NCI-H748 treated with DMSO at 0.1 percent for 48 hours (cell line): ENCODE measurements around the gene NOTCH2.

Source experiments
- DNase-seq: peaks from one replicate; lab custom pipeline; 2025; lab: John Stamatoyannopoulos, UW

Gene NOTCH2

DNA sequence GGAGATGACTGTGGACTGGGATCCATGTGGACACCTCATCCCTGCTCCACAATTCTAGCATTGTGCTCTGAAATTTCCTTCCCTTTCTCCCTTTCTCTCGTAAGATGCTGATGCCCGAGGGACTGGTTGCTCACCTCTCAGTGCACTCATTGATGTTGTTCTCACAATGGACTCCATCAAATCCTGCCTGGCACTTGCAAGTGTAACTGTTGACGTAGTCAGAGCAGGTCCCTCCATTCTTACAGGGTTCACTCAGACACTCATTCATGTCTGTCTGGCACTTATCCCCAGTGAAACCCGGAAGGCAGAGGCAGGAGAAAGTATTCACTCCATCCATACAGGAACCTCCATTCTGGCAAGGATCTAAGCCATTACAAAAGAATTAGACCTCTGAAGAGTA lies 128.1 kb downstream of the NOTCH2 start:
- no peak for DNase-seq

GRCh38 chr1:119940697-119941096 lies 128.8 kb downstream of the NOTCH2 start:
- no peak for DNase-seq

DNA sequence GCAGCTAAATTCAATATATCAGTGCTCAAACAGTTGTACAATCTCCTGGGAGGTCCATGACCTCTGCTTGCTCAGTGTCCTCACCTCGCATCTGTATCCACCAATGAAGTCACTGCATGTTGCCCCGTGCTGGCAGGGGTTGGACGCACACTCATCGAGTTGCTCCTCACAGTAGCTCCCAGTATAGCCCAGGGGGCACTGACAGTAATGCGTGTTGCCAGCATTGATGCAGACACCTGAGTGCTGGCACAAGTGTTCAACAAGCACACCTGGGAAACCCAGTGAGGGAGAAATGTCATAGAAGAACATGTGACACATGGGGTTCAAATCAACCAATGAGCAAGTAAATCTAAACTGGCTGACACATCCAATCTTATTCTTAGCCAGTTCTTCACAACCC lies 132.3 kb downstream of the NOTCH2 start:
- DNase-seq: no peak

DNA sequence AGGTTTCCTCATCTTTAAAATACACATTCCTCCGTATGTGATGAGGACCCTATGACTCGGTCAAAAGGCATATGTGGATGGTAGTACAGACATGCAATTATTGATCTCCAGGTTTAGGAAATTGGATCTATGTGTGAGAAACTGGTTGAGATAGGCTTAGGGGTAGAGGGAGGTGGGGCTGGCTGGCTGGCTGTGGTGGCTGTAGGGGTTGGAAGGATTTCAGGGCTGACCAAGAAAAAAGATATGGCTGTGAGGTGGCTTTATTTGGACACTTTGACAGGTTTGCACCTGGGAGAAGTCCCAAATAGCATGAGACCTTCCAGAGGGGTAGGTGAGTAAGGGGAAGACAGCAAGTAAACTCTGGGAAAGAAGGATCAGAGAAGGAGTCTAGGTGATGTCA lies 133.5 kb downstream of the NOTCH2 start:
- DNase-seq: no peak

- DNase-seq: no peak
Observed at GRCh38 chr1:119935373-119935772, 134.1 kb downstream of the NOTCH2 start.

DNA sequence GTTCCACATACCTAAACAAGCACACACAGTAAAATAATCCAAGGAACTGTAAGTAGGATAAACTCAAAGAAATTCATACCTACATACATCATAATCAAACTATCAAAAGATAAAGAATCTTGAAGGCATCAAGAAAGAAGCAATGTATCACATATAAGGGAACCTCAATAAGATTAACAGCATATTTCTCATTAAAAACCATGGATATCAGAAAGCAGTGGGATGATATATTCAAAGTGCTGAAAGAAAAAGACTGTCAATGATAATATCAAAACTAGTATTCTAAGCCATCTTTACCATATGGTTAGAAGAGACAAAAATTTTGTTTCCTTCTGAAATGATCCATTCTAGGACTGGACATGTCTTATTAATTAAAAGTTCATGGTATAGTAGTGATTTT lies 136.1 kb downstream of the NOTCH2 start:
- DNase-seq: no peak

- DNase-seq: peak; percentile 11
Observed at GRCh38 chr1:119929643-119930315, 139.7 kb downstream of the NOTCH2 start.

DNA sequence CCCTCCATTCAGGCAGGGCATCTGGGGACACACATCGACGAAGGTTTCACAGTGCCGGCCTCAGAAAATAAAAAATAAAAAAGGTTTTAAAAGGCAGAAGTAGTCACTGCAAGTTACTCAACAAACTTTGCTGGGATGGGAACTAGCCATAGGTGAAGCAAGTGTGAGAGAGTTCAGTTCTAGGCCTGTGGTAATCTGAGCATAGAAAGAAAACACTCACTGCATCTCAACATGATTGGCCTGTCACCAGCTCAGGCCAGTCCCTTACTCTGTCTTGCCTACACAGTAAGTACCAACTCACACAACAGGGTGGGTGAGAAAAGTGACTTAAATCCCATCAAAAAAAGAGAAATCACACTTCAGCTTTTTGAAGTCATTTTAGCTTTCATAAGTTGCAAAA lies 142.9 kb downstream of the NOTCH2 start:
- no peak for DNase-seq

- DNase-seq: no peak
Observed at GRCh38 chr1:119924948-119925898, 144.2 kb downstream of the NOTCH2 start.

GRCh38 chr1:119920104-119920968 lies 149.1 kb downstream of the NOTCH2 start:
- no peak for DNase-seq

GRCh38 chr1:119919241-119919640 lies 150.2 kb downstream of the NOTCH2 start:
- no peak for DNase-seq

DNA sequence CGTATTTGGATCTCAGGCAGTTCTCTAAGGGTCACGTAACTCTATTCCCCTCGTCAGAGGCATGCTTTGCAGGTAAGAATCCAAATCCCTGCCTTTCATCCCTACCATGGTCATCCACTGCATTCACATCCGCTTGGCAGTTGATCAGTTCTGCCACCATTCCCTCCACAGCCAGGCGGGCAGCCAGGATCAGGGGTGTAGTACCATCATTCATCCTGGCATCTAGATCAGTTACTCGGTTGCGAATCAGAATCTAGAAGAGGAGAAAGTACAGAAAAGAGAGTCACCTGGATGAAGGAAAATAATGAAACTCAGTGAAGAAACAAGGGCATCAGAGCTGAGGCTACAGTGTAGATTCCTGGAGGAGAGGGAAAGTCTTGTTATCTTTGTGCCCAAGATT lies 151.2 kb downstream of the NOTCH2 start:
- DNase-seq: no peak

DNA sequence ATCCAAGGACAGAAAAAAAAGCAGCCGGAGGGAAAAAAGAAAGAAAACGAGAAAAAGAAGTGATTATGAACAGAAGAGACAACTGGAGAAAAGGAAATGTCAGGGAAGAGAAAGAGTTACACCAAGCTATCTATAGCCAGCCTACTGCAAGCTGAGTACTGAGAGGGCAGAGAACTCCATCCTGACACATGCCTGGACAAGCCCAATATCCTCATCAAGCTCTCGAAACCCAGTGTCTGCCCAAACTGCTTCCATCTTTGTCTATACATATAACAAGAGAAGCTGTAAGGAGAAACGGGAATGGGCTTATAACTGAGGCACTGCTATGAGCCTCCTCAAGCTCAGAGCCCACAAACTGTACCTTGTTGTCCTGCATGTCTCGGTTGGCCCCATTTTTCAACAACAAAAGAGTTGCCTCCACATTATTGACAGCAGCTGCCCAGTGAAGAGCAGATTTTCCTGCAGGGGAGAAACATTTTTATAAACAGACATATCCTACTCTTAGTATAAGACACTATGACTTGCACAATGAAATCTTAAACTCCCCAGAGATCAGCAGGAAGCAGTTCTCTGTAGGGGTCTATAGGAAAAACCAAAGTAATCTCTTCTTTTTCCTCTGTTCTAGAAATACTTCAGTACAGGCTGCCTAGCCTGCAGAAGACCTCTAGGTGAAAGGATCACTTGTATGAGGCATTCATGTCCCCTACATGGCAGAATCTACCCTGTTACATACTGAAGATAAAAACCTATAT lies 152.0 kb downstream of the NOTCH2 start:
- DNase-seq: no peak

GRCh38 chr1:119915517-119915916 lies 153.9 kb downstream of the NOTCH2 start:
- no peak for DNase-seq

DNA sequence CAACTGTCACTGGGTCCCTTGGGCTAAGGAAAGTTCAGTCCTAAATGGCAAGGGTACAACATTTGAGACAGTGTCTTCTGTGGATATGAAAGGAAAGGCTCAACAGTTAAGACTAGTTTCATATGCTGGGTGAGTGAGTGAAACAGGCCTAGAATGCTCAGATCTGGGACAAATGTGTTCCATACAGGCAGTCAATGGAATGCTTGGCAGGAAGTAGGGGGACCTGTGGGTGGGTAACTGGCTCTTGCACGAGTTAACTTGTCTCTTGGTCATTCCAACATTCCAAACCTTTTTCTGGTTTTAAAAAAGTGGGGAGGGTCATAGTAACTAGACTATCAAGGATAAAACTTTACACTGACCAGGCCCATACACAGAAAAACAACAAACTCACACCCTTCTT lies 155.4 kb downstream of the NOTCH2 start:
- no peak for DNase-seq

DNA sequence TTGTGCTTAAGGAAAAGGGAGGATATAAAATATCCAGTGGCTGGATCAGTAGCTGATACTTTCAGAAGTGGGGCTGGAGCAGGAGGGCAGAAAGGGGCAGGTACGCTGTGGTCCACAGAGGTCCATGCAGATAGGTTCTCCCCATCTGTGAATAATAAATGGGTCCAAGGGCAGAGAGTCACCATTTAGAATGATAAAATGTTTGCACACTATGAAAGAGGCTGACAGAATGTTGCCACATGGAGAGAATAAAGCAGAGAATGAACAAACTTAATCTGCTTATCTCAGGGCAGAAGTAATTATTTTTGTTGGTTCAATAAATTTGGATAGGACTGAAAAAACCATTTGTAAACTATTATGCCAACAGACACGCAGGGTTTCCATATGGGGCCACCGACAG lies 156.5 kb downstream of the NOTCH2 start:
- DNase-seq: no peak

- DNase-seq: no peak
Observed at GRCh38 chr1:119911775-119912174, 157.7 kb downstream of the NOTCH2 start.

GRCh38 chr1:119910618-119911017 lies 158.8 kb downstream of the NOTCH2 start:
- DNase-seq: no peak

- DNase-seq: no peak
Observed at GRCh38 chr1:119909890-119910596, 159.4 kb downstream of the NOTCH2 start.

DNA sequence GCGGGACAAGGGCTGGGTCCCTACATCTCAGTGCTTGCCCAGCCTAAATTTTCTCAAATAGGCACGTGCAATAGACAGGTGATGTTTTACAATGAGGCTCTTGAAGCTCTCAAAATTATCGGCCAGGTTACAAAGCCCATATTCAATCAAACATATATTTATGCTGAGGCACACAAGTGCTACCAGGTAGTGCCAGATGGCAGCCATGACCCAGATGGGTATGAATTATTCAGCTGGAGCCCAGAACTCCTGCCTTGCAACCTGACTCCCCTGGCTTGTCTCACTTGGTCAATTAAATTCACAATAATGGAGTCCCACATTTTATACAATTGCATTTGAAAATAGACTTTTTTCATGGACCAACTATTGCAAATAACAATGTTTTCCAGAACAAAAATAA lies 160.8 kb downstream of the NOTCH2 start:
- DNase-seq: no peak
